ENCODE results near the gene SLC41A2. TPM values are rescaled to one million over a fixed set of nuclear protein-coding genes. Genes with fewer than 3 reads are reported as not detected.
A peak's percentile ranks its signal among the peaks of the same experiment; 100 is the strongest.

SLC41A2 gene, protein sequence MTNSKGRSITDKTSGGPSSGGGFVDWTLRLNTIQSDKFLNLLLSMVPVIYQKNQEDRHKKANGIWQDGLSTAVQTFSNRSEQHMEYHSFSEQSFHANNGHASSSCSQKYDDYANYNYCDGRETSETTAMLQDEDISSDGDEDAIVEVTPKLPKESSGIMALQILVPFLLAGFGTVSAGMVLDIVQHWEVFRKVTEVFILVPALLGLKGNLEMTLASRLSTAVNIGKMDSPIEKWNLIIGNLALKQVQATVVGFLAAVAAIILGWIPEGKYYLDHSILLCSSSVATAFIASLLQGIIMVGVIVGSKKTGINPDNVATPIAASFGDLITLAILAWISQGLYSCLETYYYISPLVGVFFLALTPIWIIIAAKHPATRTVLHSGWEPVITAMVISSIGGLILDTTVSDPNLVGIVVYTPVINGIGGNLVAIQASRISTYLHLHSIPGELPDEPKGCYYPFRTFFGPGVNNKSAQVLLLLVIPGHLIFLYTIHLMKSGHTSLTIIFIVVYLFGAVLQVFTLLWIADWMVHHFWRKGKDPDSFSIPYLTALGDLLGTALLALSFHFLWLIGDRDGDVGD
- 19.7 and 24.4 TPM in 2 replicates for total RNA-seq

- no peak for TF ChIP-seq CTCF (conservative IDR thresholded peaks at IDR 0.05; ENCODE audit: low read depth, low read length)
- peak within 1 kb of the TSS; percentile 86 for H3K4me3 ChIP-seq (ENCODE audit: low read depth, low read length)
- peak; percentile 72 for DNase-seq (ENCODE audit: low read depth)
Measured at GRCh38 chr12:104958001-104958804, at the start of gene SLC41A2. TSS of gene SLC41A2 (minus strand) at chr12:104958290. CDS start at chr12:104928527, 29,763 bp downstream.

DNA sequence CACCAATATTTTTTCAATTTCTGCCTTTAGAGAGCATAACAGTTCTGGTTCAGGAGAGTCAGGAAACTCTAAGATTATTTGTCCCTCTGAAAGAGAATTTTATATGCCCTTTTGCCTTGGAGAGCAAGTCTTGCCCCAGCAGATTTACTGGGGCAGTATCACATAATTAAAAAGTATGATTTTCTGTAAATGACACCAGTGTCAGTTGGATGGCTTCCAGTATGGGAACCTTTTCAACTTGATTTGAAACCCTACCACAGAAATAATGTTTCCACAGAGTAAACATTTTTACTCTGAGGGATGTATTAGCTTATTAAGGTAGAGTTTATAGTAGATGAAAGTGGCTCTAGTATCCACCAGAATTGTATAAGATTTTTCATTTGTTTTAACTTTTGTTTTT lies 43.4 kb upstream of the SLC41A2 start:
- no peak overlapping the region for H3K4me3 ChIP-seq (ENCODE audit: low read depth, low read length)
- no peak for TF ChIP-seq CTCF (conservative IDR thresholded peaks at IDR 0.05; ENCODE audit: low read depth, low read length)
- DNase-seq (ENCODE audit: low read depth) = no peak

DNA sequence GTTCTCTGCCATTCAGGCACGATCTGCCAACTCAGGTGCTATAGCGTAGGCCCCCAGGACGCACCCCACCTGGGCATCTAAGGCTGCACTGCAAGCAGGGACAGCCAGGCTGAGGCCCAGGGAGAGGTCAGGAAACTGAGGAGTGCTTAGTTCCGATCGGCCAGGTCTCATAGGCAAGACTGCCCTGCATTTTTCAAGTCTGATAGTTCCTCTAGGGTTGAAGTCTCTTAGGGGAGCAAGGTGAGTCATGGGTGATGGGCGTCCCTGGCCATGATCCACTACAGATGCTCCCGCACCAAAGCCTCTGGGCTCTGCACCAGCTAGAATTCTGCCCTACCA lies 41.2 kb upstream of the SLC41A2 start:
- TF ChIP-seq CTCF (conservative IDR thresholded peaks at IDR 0.05; ENCODE audit: low read depth, low read length) = no peak
- no peak overlapping the region for H3K4me3 ChIP-seq (ENCODE audit: low read depth, low read length)
- no peak for DNase-seq (ENCODE audit: low read depth)

GRCh38 chr12:104998423-104999346 lies 40.6 kb upstream of the SLC41A2 start:
- TF ChIP-seq CTCF (conservative IDR thresholded peaks at IDR 0.05; ENCODE audit: low read depth, low read length) = no peak
- H3K4me3 ChIP-seq (ENCODE audit: low read depth, low read length) = no peak overlapping the region
- no peak for DNase-seq (ENCODE audit: low read depth)

DNA sequence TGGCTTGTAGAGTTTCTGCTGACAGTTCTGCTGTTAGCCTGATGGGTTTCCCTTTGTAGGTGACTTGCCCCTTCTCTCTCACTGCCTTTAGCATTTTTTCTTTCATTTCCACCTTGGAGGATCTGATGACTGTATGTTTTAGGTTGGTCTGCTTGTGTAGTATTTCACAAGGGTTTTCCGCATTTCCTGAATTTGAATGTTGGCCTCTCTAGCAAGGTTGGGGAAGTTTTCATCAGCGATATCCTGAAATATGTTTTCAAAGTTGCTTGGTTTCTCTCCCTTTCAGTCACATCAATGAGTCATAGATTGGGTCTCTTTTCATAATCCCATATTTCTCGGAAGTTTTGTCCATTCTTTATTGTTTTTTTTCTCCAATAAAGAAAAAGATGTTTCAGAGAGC lies 39.5 kb upstream of the SLC41A2 start:
- H3K4me3 ChIP-seq (ENCODE audit: low read depth, low read length) = no peak overlapping the region
- no peak for TF ChIP-seq CTCF (conservative IDR thresholded peaks at IDR 0.05; ENCODE audit: low read depth, low read length)
- no peak for DNase-seq (ENCODE audit: low read depth)

GRCh38 chr12:104994336-104994735 lies 36.2 kb upstream of the SLC41A2 start:
- H3K4me3 ChIP-seq (ENCODE audit: low read depth, low read length) = no peak overlapping the region
- no peak for TF ChIP-seq CTCF (conservative IDR thresholded peaks at IDR 0.05; ENCODE audit: low read depth, low read length)

More at GRCh38 chr12:104994336-104994735, 36.2 kb upstream of the SLC41A2 start:
- no peak for DNase-seq (ENCODE audit: low read depth)

Data from epithelial cell of proximal tubule (primary cell).